HG03442 (cell line): ENCODE data around the gene AKAP17A.

Source experiments
- ATAC-seq: cut with Tn5 transposase; IDR thresholded peaks from one replicate; pipeline ENCODE4 v1.9.1; 2021; ENCODE audit warnings: mild to moderate bottlenecking, moderate library complexity; ENCODE audit not compliant: unreplicated experiment

Gene AKAP17A

DNA sequence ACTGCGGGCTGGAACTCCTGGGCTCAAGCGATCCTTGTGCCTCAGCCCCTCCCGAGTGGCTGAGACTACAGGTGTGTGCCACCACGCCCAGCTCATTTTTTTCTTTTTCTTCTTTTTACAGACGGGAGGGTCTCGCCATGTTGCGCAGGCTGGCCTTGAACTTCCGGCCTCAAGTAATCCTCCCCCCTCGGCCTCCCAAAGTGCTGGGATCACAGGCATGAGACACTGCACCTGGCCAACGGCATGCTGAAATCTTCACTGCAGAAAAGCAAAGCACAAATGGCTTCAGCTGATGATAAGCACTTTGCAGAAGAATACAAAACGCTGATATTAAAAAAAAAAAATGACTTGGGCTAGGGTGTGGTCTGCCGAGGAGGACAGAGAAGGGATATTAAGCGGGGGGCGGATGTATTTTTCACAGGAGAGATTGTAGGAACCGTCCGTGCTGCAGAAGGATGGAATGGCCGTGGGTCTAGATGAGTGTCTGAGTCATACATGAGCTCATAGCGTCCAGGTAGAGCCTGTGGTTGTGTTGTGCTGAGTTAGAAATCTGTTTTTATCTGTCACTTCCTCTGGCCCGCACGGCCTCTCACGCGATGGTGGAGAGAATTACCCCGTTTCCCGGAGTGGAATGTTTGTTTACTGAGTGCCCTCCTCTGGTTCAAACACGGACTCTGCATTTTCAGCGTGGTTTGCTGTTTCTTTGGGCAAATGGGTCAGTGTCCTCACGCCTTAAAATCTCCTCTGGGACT is 8.5 kb upstream of the AKAP17A start:
- ATAC-seq: peak; percentile 88

- ATAC-seq: no peak
Measured at GRCh38 chrX:1584237-1585011, 7.0 kb upstream of the AKAP17A start.

- ATAC-seq: no peak
Measured at GRCh38 chrX:1587161-1587560, 4.2 kb upstream of the AKAP17A start.

DNA sequence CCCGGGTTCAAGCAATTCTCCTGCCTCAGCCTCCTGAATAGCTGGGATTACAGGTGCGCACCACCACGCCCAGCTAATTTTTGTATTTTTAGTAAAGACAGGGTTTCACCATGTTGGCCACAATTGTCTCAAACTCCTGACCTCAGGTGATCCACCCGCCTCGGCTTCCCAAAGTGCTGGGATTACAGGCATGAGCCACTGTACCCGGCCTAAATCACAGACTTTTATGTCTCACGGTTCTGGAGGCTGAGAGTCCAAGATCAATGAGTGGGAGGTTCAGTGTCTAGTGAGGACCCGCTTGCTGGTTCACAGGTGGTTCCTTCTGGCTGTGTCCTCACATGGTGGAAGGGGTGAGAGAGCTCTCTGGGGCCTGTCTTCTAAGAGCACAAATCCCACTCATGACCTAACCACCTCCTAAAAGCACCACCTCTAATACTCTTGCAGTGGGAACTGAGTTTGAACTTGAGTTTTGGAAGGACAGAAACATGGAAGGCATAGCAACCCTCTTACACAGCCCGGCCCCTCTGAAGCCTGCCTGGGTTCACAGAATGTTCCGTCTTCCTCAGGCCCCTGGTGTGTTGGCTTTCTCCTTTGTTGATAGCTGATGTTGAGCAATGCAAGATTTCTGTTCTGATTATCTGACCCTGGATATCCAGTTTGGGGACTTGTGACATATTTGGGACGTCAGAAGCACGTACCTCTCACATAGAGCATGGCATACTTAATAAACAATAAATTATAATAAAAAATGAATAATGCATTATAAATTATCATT is 1.9 kb upstream of the AKAP17A start:
- ATAC-seq: no peak

DNA sequence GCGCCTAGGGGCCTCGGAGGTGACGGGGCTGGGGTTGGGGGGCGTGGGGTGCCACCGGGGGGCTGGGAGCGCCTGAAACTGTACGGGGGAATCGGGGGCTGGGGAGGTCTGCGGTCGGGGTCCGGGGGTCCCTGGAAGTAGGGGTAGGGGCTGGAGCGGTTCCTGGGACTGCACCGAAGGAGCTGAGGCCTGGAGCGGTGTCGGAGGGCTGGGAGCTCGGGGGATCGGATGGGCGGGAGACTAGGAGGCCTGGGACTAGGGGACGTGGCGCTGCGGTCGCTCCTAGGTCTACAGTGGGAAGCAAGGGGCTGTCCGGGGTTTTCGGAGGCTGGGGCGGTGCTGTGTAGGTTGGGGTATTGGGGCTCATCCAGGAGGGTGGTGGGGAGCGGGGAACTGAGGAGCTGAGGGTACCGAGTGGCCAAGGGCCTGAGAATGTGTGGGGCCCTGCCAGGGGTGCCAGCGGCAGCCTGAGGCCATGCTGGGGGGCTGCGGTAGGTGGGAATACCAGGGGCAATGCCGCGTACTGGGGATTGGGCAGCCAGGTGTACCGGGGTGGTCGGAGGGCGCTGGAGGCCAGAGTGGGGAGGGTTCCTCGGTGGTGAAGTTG is 562 bp downstream of the AKAP17A start:
- ATAC-seq: no peak

- peak; percentile 48 for ATAC-seq
Measured at GRCh38 chrX:1592470-1593142, 1.2 kb downstream of the AKAP17A start.

GRCh38 chrX:1593286-1594271 is 2.2 kb downstream of the AKAP17A start:
- no peak for ATAC-seq

GRCh38 chrX:1595711-1596060 is 4.3 kb downstream of the AKAP17A start:
- no peak for ATAC-seq

GRCh38 chrX:1596676-1597344 is 5.4 kb downstream of the AKAP17A start:
- ATAC-seq: no peak

DNA sequence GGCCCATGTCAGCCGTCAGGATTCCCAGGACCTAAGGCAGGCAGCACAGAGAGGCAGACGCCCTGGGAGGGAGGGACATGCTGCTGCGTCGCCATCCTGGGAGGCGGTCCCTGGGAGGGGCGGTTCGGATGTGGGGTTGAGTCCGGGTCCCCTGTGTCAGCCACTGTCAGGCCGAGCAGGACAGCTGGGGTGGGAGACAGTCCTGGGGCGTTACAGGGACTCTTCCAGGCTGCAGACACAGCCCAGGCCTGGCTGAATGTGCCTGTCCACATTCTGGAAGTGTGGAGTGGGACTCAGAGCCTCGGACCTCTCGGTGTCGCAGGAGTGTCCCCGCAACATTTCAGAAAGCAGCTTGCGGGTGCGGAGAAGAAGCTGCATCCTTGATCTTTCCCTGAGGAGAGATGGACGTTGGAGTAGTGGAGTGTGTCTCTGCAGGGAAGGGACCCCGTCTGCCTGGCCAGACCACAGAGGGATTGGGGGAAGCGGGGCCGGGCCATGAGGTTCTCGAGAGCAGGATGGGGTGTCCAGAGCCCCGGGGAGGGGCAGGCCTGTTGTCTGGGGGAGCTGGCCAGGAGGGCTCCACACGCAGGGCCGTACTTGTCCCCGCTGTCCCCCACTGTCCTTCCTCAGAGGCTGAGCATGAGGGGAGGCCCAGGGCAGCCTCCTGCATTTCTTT is 6.1 kb downstream of the AKAP17A start:
- no peak for ATAC-seq

DNA sequence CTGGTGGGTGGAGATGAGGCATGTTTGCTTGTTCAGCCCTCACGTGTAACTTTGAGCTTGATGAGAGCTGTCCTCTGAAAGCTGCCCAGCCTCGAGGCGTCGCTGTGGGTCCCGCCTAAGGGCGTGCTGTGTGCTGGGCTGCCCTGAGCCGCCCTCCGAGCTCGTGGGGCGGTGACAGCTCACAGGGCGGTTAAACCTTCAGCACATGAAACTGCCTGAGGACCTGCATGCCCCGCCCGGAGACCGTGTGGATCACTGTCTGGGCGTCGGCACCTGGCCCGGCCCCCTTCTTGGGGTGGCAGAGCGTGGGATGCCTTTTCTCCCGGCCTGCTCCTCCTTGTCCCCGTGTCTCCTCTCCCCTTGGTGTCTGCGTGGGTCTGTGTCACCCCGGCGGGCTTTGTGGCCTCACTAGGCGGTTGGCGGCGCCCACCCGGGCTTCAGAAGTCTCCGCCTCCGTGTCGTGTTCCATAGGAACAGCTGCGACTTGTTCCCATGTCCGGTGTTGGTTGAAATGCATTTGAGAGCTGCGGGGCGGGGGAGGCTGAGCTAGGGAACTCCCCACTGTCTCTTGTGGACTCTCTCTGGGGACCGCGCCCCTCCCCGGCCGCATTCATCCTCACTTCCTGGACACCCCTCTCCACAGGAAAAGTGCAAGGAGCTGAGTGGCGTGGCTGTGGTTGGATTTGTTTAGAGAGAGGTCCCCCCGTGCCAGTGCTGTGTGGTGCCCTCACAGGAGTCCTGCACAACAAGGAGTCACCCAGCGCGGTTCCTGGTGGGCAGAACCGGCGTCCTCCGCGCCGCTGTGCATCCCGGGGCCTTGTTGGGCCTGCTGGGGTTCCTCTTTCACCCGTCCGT is 6.8 kb downstream of the AKAP17A start:
- ATAC-seq: peak; percentile 65

GRCh38 chrX:1598876-1599790 is 7.7 kb downstream of the AKAP17A start:
- ATAC-seq: no peak

DNA sequence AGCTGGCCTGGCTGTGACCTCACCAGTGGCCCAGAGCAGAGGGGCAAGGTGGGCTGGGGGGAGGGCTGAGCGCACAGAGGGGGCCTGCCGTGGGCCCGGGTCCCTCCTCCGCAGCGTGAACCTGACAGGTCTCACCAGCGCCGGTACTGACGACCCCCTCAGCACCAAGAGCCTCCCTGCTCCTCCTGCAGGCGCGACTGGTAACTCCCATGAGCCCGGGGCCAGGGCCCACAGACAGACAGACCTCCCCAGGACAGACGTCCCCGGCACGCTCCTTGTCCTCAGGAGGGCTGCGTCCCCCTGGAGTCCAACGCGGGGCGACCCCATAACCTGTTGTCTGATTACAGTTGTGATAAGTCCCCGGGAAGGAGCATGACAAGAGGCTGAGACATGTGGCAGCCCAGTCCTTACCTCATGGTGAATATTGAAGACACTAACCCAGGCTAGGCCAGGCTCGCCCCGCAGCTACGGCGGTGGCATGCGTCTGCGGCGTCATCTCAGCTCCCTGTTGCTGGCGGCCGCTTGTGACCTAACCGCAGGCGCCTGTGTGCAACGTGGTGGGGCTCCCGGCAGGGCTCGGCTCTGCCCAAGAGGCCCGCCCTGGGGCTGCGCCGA is 8.5 kb downstream of the AKAP17A start:
- ATAC-seq: no peak

GRCh38 chrX:1600406-1601050 is 9.1 kb downstream of the AKAP17A start:
- no peak for ATAC-seq

DNA sequence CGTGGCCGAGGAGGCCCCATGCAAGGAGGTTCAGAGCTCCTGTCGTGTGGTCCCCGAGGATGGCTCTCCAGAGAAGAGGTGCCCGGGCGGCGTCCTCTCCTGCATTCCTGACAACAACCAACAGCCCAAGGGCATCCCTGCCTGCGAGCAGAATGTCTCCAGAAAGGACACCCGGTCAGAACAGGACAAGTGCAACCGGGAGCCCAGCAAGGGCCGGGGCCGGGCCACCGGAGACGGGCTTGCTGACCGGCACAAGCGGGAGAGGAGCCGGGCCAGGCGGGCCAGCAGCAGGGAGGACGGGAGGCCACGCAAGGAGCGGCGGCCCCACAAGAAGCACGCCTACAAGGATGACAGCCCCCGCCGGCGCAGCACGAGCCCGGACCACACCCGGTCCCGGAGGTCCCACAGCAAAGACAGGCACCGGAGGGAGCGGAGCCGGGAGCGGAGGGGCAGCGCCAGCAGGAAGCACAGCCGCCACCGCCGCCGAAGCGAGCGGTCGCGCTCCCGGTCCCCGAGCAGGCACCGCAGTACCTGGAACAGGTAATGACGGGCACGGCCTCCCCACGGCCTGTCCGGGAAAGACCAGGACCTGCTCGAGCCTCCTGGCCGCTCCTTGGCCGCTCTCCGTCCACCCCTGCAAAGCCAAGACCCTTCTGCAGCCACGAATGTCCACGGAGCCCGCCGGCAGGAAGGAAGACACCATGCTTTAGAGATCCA is 9.8 kb downstream of the AKAP17A start:
- no peak for ATAC-seq
